Measurements from ENCODE around the gene BCAS4. TPM values are rescaled to one million over a fixed set of nuclear protein-coding genes. Genes with fewer than 3 reads are reported as not detected.
"Not testable (repeated sequence)": the region's sequence is repeated elsewhere in the genome, so short reads cannot be mapped to it uniquely, and the experiment has no call there.

The BCAS4 gene, protein sequence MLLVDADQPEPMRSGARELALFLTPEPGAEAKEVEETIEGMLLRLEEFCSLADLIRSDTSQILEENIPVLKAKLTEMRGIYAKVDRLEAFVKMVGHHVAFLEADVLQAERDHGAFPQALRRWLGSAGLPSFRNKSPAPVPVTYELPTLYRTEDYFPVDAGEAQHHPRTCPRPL
- 11.4 TPM for total RNA-seq

- FAIRE-seq (no peak), DNase-seq (ENCODE audit: low spot score in 2 of 2) (peak; percentile 89 to 95)
These were observed at the start of gene BCAS4 for GRCh38 chr20:50794846-50795634. Gene BCAS4, plus strand, starts transcription at chr20:50795061. Its CDS starts 23 bp downstream, at chr20:50795084.

DNA sequence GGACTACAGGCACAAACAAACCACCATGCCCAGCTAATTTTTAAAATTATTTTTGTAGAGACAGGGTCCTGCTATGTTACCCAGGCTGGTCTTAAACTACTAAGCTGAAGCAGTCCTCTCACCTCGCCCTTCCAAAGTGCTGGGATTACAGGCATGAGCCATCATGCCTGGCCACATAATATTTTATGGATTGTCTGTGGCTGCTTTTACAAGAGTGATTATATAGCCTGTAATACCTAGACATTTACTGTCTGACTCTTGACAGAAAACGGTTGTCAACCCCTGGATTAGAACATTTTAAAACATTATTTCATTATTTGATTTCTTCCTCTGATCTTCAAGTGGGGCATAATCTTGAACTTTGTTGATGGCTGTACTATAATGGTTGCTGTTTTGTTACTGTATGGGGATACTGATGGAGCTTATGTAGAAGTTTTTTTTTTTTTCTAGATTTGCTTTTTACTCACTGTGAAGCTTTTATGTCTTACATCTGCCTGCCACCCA is 49.2 kb upstream of the BCAS4 start:
- DNase-seq (ENCODE audit: low spot score in 2 of 2) (no peak), FAIRE-seq (no peak)

DNA sequence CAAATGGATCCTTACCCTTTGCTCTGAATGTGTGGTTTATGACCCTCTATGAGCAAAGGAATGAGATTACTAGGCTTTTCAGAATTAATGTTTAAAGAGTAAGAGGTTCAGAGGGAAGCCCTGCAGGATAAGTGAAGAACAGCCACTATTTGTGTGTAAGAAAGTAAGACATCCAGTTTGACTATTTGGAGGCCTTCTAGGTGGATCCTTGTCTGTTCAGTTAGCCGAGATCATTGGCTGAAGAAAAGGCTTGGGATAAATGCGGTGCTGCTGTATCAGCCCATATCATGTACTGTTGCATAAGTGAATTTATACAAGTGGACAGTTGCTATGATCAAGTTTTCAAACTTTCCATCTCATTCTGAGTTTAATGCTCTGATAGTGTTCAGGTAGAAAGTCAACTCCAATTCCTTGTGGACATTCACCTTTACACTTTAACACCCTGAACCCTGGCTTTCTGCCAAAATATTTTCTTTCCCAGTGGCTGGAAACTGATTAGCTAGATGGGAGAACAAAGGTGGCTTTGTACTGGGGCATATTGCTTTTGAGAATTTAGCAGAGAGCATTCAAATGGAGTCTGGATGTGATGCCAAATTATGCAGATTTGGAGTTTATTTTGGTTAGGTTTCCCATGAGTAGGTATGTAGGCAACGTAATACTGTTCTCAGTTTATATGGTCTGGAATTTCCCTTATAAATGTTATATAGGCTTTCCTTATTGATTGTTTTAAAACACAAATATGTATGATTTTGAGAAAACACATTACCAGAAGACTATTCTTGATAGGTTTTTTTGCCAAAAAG is 48.5 kb upstream of the BCAS4 start:
- FAIRE-seq (no peak), DNase-seq (ENCODE audit: low spot score in 2 of 2) (no peak)

GRCh38 chr20:50747275-50747674 is 47.6 kb upstream of the BCAS4 start:
- no peak for DNase-seq (ENCODE audit: low spot score in 2 of 2)
- FAIRE-seq = peak; percentile 23

- DNase-seq (ENCODE audit: low spot score in 2 of 2) (no peak), FAIRE-seq (no peak)
These were observed 44.7 kb upstream of the BCAS4 start for GRCh38 chr20:50750145-50750671.

- FAIRE-seq (no peak), DNase-seq (ENCODE audit: low spot score in 2 of 2) (no peak)
These were observed 41.7 kb upstream of the BCAS4 start for GRCh38 chr20:50753152-50753551.

- no peak for DNase-seq (ENCODE audit: low spot score in 2 of 2)
- no peak for FAIRE-seq
These were observed 40.4 kb upstream of the BCAS4 start for GRCh38 chr20:50754420-50754819.

- DNase-seq (ENCODE audit: low spot score in 2 of 2) = no peak
- no peak for FAIRE-seq
These were observed 38.4 kb upstream of the BCAS4 start for GRCh38 chr20:50756447-50756846.

DNA sequence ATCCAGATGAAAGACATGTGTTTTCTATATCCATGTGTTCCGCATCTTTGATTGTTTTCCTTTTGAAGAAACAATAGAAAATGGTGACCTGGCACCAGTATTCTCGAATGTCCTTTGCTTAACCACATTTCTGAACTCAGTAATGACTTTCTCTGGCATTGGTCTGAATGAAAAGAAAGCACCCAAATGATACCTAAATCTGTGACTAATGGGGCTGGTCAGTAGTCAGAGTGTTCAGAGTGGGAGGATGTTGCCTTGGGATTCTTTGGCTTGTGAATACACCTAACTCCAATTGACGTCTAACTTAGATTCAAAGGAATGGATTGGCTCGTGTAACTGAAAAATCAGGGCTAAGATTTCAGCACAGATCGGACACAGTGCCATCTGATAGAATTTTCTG is 36.4 kb upstream of the BCAS4 start:
- FAIRE-seq (no peak), DNase-seq (ENCODE audit: low spot score in 2 of 2) (no peak)

DNA sequence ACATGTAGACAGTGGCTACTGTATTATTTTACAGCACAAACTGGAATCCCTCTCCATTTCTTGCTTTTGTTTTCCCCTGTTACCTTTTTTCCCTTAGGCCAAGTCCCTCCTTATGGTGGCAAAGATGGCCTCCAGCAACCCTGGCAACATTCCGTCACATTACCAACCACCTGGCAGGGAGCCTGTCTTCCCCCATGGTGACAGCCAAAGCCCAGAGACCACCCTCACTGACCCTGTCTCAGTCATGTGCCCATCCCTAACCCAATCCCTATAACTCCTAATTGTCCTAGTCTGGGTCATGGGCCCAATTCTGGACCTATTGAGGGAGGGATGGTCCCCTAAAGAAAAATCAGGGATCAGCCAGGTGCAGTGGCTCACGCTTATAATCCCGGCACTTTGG is 35.9 kb upstream of the BCAS4 start:
- no peak for FAIRE-seq
- DNase-seq (ENCODE audit: low spot score in 2 of 2) = no peak

DNA sequence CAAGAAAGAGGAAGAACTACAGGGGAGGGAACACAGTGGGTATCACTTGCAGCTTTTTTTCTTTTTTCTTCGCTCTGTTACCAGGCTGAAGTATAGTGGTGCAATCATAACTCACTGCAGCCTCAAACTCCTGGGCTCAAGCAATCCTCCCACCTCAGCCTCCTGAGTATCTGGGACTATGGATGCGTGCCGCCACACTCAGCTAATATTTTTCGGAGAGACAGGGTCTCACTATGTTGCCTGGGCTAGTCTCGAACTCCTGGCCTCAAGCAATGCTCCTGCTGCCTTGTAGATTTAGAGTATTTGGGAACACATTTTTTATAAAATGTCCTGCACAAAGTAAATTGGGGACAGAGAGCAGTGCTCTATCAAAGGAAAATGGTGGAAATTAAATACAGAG is 35.2 kb upstream of the BCAS4 start:
- no peak for FAIRE-seq
- DNase-seq (ENCODE audit: low spot score in 2 of 2) = no peak

- FAIRE-seq = no peak
- DNase-seq (ENCODE audit: low spot score in 2 of 2) = no peak
These were observed 32.8 kb upstream of the BCAS4 start for GRCh38 chr20:50762045-50762422.

GRCh38 chr20:50762435-50763220 is 32.2 kb upstream of the BCAS4 start:
- FAIRE-seq = no peak
- DNase-seq (ENCODE audit: low spot score in 2 of 2) = peak; percentile 34 to 47

- DNase-seq (ENCODE audit: low spot score in 2 of 2); FAIRE-seq: not testable (repeated sequence)
These were observed 31.1 kb upstream of the BCAS4 start for GRCh38 chr20:50763550-50764458.

DNA sequence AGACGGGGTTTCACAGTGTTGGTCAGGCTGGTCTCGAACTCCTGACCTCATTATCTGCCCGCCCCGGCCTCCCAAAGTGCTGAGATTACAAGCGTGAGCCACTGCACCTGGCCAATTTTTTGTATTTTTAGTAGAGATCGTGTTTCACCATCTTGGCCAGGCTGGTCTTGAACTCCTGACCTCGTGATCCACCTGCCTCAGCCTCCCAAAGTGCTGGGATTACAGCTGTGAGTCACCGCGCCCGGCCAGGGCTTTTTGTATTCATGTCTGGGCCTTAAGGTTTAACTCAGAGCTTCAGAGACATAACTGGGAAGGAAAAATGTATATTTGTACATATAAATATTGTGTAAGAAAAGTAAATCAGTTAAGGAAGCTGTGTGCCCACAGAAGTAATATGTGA is 29.6 kb upstream of the BCAS4 start:
- not testable (repeated sequence) for DNase-seq (ENCODE audit: low spot score in 2 of 2); FAIRE-seq

GRCh38 chr20:50765674-50766073 is 29.2 kb upstream of the BCAS4 start:
- DNase-seq (ENCODE audit: low spot score in 2 of 2) (no peak), FAIRE-seq (no peak)

DNA sequence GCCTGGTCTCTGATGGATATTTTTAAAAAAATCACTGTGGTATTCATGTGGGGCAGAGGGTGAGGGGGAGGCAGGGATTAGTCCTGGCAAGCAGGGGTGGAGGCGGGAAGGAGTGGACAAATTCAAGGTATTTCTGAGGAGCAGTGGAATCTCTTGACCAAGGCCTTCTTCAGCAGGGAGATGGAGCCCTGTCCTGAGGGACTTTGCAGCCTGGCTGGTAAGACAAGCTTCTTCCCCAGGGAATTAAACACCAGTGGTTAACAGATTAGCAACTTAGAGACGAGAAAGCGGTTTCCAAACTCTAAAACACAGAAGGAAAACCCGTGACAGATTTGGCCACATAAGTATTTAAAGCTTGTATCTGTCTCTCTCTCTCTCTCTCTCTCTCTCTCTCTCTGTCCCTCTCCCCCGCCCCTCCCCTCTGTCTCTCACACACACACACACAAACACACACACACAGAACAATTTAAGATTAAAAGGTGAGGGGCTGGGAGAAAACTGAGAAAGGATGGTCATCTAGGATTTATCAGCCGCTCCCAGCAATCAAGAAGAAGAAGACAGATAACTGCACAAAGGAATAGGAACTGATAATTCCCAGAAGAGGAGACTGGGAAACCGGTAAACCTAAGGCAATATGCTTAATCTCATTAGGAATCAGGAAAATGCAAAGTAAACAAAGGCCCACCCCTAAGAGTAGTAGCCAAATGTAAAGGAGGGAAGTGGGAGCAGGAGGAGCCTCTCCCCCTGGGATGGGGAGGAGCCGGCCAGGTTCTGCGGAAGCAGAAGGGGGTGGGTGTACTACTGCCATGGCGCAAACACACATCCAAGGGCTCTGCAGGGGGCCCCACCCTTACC is 27.7 kb upstream of the BCAS4 start:
- FAIRE-seq = not testable (repeated sequence)

DNA sequence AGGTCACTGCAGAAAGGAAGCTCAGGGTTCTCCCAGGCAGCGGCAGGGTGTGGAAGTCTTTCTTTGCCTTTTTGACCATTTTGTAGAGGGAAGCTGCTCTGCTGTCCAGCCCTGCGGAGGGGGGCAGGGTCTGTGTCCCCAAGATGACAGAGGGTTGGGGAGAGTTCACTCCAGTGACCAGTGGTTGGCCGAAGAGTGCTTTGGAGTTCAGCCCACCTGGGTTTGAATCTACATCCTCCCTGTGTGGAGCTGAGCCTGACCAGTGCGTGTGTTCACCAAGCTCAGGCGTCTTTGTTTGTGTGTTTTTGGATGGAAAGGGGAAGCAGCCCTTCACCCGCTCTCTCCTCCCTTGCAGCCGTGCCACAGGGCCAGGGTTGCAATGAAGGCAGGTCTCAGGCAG is 25.9 kb upstream of the BCAS4 start:
- FAIRE-seq = not testable (repeated sequence)

More for the DNA sequence above, 27.7 kb upstream of the BCAS4 start:
- DNase-seq (ENCODE audit: low spot score in 2 of 2) = not testable (repeated sequence)

More for the DNA sequence above, 25.9 kb upstream of the BCAS4 start:
- DNase-seq (ENCODE audit: low spot score in 2 of 2) = not testable (repeated sequence)
